VCaP (cell line): ENCODE measurements around the gene PTGER1.
"Not testable (repeated sequence)": the region's sequence is repeated elsewhere in the genome, so short reads cannot be mapped to it uniquely, and the experiment has no call there.

ENCODE experiments used
- H3K27ac ChIP-seq: fragments of 450-650 bp; 2 replicates; pipeline ENCODE4 v1.5.1; 2017
- TF ChIP-seq, protein P1 (sequence below): fragments of 450-650 bp; conservative IDR thresholded peaks from 2 replicates; pipeline ENCODE4 v1.5.1; 2017; ENCODE audit warnings: mild to moderate bottlenecking, moderate library complexity

The PTGER1 gene

DNA sequence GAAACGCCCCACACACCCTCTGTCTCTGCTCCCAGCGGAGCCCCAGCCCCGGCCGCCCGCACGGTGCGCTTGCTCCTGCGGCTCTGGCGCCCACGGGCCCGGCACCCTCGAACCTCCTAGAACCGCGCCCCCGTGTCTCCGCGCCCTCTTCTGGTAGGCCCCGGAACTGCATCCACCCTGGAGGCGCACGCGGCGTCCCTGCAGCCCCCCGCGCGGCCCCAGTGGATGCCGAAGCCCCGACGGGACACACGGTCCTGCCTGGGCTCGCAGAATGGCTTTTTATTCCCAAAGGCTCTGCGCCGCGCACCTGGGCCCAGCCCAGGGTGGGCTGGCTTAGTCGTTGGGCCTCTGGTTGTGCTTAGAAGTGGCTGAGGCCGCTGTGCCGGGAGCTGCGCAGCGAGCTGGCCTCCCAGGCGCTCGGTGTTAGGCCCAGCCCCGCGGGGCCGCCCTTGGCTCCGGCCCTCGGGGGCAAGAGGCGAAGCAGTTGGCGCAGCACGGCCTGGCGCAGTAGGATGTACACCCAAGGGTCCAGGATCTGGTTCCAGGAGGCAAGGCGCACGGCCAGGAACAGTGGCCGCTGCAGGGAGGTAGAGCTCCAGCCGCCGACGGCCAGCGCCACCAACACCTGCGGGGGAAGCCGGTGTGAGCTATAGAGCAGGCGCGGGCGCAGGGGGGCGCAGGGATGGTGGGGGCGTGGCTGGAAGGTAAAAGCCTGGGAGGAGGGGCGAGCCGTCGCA, 2.8 kb downstream of the PTGER1 start:
- TF ChIP-seq, protein P1, sequence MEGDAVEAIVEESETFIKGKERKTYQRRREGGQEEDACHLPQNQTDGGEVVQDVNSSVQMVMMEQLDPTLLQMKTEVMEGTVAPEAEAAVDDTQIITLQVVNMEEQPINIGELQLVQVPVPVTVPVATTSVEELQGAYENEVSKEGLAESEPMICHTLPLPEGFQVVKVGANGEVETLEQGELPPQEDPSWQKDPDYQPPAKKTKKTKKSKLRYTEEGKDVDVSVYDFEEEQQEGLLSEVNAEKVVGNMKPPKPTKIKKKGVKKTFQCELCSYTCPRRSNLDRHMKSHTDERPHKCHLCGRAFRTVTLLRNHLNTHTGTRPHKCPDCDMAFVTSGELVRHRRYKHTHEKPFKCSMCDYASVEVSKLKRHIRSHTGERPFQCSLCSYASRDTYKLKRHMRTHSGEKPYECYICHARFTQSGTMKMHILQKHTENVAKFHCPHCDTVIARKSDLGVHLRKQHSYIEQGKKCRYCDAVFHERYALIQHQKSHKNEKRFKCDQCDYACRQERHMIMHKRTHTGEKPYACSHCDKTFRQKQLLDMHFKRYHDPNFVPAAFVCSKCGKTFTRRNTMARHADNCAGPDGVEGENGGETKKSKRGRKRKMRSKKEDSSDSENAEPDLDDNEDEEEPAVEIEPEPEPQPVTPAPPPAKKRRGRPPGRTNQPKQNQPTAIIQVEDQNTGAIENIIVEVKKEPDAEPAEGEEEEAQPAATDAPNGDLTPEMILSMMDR, result peak; percentile 88
- no peak overlapping the region; the same call in 1 of the 2 replicates for H3K27ac ChIP-seq

DNA sequence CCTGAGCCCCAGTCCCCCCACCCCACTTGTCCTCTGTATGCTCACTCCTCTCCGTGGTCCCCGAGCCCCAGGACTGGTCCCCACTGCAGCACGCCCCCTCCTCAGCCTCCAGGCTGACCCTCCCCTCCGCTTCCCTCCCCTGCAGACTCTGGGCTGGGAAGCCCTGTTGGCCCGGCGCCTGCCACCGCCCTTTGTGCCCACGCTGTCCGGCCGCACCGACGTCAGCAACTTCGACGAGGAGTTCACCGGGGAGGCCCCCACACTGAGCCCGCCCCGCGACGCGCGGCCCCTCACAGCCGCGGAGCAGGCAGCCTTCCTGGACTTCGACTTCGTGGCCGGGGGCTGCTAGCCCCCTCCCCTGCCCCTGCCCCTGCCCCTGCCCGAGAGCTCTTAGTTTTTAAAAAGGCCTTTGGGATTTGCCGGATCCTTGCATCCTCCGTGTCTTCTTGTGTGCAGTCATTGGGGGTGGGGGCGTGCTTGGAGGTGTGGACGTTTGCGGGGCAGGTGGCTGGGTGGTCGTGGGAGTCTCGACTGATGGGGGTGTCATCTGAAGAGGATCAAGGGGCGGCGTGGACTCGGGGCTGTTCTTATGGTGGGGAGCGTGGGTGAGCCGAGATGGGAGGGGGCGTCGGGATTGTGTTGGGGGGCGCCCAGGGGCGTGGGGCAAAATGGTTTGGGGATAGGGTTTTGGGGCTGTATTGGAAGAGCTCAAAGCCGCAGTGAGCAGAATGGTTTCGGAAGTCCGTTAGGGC, 3.5 kb downstream of the PTGER1 start:
- TF ChIP-seq, protein P1, result no peak
- H3K27ac ChIP-seq, result no peak overlapping the region

DNA sequence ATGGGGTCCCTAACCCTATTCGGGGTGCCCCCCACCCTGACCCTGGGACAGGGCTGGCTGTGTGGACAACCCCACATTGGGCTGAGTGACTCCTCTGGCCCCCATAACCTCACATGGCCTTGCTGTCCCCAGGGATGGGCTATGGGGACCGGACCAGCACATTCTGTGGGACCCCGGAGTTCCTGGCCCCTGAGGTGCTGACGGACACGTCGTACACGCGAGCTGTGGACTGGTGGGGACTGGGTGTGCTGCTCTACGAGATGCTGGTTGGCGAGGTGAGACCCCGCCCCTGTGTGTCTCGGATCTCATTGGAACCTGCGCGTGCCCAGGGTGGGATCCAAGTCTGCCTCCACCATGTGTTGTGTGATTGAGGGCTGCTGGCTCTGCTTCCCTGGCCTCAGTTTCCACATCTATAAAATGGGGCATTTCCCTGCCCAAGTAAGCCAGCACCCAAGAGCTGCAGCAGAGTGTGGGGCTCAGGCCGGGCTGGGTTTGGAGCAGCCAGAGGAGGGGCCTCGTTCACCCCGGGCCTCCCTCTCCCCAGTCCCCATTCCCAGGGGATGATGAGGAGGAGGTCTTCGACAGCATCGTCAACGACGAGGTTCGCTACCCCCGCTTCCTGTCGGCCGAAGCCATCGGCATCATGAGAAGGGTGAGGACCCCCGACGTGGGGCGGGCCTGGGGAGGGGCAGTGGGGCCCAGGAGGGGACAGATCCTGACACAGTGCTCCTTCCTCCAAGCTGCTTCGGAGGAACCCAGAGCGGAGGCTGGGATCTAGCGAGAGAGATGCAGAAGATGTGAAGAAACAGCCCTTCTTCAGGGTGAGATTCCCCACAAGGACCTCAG, 4.9 kb downstream of the PTGER1 start:
- TF ChIP-seq, protein P1, result no peak
- no peak overlapping the region for H3K27ac ChIP-seq

DNA sequence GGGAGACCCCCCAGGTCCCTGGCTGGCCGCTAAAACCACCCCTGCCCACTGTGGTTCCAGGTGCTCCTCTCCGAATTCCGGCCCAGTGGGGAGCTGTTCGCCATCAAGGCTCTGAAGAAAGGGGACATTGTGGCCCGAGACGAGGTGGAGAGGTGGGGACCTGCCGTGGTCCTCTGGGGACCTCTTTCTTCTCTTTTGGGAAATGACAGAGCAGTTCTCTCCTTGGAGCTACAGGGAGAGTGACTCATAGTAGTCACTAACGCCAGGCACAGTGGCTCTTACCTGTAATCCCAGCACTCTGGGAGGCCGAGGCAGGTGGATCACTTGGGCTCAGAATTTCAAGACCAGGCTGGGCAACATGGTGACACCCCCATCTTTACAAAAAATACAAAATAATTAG, 7.3 kb downstream of the PTGER1 start:
- TF ChIP-seq, protein P1, result no peak
- H3K27ac ChIP-seq, result no peak overlapping the region

DNA sequence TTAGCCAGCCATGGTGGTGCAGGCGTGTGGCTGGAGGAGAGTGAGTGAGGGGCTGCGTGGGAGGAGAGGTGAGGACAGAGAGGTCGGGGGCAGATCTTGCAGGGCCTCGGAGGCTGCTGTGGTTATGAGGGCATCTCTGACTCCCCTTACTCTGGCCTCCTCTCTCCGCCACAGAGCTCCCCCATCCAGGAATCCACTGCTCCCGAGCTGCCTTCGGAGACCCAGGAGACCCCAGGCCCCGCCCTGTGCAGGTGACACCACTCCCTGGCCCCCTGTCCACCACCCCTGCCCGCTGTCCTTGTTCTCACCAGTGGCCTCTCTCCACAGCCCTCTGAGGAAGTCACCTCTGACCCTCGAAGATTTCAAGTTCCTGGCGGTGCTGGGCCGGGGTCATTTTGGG, 7.8 kb downstream of the PTGER1 start:
- TF ChIP-seq, protein P1, result no peak
- no peak overlapping the region for H3K27ac ChIP-seq

DNA sequence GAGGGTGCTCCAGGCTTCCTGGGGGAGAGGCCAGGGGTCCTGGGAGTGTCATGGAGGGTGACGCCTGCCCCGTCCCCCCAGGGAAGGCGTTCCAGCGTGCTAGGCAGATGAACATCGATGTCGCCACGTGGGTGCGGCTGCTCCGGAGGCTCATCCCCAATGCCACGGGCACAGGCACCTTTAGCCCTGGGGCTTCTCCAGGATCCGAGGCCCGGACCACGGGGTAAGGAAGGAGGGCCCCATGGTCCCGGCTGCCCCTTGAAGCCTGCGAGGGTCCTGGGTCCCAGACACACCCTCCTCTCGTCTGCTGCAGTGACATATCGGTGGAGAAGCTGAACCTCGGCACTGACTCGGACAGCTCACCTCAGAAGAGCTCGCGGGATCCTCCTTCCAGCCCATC, 11.4 kb downstream of the PTGER1 start:
- TF ChIP-seq, protein P1, result no peak
- no peak overlapping the region for H3K27ac ChIP-seq

DNA sequence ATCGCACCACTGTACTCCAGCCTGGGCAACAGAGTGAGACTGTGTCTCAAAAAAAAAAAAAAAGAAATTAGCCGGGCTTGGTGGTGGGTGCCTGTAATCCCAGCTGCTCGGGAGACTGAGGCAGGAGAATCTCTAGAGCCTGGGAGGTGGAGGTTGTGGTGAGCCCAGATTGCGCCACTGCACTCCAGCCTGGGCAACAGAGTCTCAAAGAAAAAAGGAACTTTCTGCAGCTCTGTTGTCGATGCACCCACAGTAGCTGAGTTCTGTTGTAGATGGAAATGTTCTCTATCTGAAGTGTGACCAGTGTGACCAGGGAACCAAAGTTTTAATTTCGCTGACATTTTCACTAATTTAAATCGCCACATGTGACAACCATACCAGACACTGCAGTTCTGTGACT, 12.8 kb downstream of the PTGER1 start:
- not testable (repeated sequence) for H3K27ac ChIP-seq
